ENCODE results near the gene PRSS57.
A peak's percentile ranks its signal among the peaks of the same experiment; 100 is the strongest.
"Not testable (repeated sequence)": the region's sequence is repeated elsewhere in the genome, so short reads cannot be mapped to it uniquely, and the experiment has no call there.

Gene PRSS57

DNA sequence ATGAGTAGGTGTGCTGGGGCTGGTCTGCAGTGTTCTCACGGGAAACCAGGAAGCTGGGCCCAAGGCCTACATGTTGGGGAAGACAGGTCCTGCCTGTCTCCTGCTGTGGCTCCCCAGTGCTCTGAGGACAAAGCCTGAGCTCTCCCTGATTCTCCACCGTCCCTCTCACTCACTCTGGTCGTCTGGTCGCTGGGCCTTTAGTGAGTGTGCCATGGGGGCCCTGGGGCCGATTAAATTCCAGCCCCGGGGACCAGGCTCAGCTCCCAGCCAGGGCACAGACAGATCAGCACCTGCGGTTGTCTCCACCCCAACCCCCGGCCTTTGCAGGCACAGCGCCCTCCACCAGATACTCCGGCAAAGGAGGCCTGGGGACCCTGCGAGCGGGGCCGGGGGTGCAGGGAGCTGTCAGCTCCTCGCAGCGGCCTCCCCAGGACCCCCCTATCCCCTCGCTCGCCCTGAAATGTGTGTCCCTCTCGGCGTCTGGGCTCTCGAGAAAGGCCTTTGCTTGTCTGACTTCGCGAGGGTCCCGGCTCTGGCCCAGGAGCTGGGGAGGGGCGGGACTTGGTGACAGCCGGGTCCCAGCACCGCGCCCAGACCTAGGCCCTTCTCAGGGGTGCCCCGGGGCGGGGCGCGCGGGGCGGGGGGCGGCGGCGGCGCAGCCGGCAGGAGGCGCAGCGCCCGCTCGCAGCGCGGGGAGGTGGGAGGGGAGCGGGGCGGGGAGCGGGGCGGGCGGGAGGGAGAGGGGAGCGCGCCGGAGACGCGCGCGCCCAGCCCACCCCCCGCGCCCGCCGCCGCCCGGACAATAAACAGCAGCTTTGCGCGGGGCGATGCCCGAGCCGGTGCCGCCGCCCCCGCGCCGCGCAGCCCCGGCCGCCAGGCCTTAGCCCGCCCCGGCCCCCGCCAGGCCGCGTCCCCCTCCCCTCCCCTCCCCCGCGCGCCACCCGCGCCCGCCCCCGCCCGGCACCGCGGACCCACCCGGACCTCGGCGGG is 13.2 kb upstream of the PRSS57 start, which contains the start of gene PALM:
Gene PALM (plus strand): TSS at position 782 of the 990 bp plus-strand sequence. CDS start 212 bp downstream, outside the sequence.
- CTCF ChIA-PET: interaction anchor here (1.2 kb wide), 1 partner anchor 9 kb away, joined by 4 read pairs; no protein-coding TSS in a partner anchor
- POLR2A ChIA-PET: no interaction called here
- DNase-seq (ENCODE audit: extremely low spot score): no peak
- TF ChIP-seq, protein P1, sequence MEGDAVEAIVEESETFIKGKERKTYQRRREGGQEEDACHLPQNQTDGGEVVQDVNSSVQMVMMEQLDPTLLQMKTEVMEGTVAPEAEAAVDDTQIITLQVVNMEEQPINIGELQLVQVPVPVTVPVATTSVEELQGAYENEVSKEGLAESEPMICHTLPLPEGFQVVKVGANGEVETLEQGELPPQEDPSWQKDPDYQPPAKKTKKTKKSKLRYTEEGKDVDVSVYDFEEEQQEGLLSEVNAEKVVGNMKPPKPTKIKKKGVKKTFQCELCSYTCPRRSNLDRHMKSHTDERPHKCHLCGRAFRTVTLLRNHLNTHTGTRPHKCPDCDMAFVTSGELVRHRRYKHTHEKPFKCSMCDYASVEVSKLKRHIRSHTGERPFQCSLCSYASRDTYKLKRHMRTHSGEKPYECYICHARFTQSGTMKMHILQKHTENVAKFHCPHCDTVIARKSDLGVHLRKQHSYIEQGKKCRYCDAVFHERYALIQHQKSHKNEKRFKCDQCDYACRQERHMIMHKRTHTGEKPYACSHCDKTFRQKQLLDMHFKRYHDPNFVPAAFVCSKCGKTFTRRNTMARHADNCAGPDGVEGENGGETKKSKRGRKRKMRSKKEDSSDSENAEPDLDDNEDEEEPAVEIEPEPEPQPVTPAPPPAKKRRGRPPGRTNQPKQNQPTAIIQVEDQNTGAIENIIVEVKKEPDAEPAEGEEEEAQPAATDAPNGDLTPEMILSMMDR (IDR thresholded peaks at IDR 0.05; ENCODE audit: control extremely low read depth, extremely low read depth, low read depth, missing control alignments): no peak

DNA sequence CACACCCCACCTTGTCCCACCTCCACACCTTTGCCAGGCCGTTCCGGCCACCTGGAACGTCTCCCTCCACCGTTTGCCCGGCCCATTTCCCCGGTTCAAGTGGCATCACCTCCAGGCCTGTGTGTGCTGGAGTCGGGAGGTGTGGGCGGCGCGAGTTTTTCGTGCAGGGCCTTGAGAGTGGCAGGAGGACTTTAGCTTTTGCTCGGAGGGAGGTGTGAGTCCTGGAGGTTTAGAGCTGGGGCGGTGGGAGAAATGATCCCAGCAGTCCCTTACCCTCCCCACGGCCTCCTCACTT is 9.1 kb upstream of the PRSS57 start:
- CTCF ChIA-PET: interaction anchor here (0.8 to 2.1 kb wide), 2 partner anchors 24 to 30 kb away, joined by 3 to 6 read pairs; no protein-coding TSS in a partner anchor
- TF ChIP-seq, protein P1 (IDR thresholded peaks at IDR 0.05; ENCODE audit: control extremely low read depth, extremely low read depth, low read depth, missing control alignments): no peak
- POLR2A ChIA-PET: no interaction called here
- no peak for DNase-seq (ENCODE audit: extremely low spot score)

DNA sequence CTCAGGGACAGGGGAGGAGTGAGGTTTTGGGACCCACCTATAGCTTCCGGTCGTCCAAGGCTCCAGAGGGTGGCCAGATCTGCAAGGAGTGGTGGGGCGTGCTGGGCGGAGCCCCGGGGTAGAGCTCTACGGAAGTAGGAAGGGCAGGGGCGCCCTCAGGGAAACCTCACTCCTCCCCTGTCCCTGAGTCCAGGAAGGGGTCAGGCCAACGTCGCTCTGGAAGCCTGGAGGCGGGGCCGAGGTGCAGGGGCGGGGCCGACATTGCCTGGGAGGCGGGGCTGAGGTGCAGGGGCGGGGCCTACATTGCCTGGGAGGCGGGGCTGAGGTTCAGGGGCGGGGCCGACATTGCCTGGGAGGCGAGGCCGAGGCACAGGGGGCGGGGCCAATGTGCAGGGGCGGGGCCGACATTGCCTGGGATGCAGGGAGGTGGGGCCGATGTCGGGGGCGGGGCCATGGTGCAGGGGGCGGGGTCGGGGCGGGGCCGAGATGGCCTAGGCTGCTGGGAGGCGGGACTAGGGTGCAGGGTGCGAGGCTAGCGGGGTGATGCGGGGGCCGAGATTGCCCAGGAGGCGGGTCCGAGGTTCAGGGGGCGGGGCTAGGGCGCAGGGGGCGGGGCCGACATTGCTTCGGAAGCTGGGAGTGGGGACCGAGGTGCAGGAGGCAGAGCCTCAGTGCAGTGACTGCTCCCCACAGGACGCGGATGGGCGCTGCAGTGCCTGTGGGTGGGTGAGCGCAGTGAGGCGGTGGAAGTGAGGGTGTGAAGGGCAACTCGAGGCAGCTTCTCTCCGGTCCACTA is 8.6 kb upstream of the PRSS57 start:
- ChIA-PET CTCF (interaction anchor here (0.8 to 2.1 kb wide), 3 partner anchors 24 to 97 kb away, joined by 3 to 6 read pairs (median 3); no protein-coding TSS in a partner anchor), POLR2A (no interaction called here)
- peak; percentile 73 for DNase-seq (ENCODE audit: extremely low spot score)
- TF ChIP-seq, protein P1 (IDR thresholded peaks at IDR 0.05; ENCODE audit: control extremely low read depth, extremely low read depth, low read depth, missing control alignments): no peak

DNA sequence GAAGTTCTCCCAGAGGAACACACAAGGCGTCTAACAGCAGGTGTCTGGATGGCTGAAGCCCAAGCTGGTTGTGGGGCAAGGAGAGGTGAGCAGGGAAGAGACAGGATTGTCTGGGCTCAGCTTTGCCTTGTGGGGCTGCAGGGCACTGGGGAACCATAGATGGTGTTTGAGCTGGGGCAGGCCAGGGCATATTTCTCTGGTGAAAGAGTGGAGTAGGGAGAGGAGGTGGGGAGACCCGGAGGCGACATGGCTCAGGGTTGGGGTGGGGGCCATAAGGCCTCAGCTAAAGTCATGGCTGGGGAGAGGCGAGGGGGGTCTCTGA is 8.0 kb upstream of the PRSS57 start:
- POLR2A ChIA-PET: interaction anchor here (0.6 kb wide), 1 partner anchor 127 kb away, joined by 4 read pairs; no protein-coding TSS in a partner anchor
- CTCF ChIA-PET: interaction anchor here (0.8 to 2.1 kb wide), 3 partner anchors 23 to 97 kb away, joined by 3 to 6 read pairs (median 3); no protein-coding TSS in a partner anchor
- no peak for DNase-seq (ENCODE audit: extremely low spot score)
- TF ChIP-seq, protein P1 (IDR thresholded peaks at IDR 0.05; ENCODE audit: control extremely low read depth, extremely low read depth, low read depth, missing control alignments): no peak

DNA sequence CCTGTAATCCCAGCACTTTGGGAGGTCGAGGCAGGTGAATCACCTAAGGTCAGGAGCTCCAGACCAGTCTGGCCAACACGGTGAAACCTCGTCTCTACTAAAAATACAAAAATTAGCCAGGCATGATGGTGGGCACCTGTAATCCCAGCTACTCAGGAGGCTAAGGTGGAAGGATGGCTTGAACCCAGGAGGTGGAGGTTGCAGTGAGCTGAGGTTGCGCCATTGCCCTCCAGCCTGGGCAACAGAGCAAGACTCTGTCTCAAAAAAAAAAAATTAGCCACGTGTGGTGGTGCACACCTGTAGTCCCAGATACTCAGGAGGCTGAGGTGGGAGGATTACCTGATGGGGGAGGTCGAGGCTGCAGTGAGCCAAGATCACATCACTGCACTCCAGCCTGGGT is 7.6 kb upstream of the PRSS57 start:
- ChIA-PET CTCF (interaction anchor here (1.5 to 2.1 kb wide), 2 partner anchors 31 to 96 kb away, joined by 3 to 6 read pairs; no protein-coding TSS in a partner anchor), POLR2A (interaction anchor here (0.6 kb wide), 1 partner anchor 127 kb away, joined by 4 read pairs; no protein-coding TSS in a partner anchor)
- DNase-seq (ENCODE audit: extremely low spot score): not testable (repeated sequence)

DNA sequence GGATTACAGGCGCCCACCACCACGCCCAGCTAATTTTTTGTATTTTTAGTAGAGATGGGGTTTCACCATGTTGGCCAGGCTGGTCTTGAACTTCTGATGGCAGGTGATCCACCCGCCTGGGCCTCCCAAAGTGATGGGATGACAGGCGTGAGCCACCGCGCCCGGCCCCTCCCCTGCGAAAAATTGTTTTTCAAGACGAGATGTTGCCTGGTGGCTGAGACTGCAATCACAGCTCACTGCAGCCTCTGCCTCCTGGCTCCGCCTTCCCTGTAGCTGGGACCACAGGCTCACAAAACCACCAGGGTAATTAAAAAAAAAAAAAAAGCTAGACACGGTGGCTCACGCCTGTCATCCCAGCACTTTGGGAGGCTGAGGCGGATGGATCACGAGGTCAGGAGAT is 4.6 kb upstream of the PRSS57 start:
- not testable (repeated sequence) for DNase-seq (ENCODE audit: extremely low spot score)
- ChIA-PET CTCF (interaction anchor here (1.2 kb wide), 1 partner anchor 8 kb away, joined by 4 read pairs; no protein-coding TSS in a partner anchor), POLR2A (interaction anchor here (0.6 kb wide), 2 partner anchors 121 to 148 kb away, joined by 3 read pairs; no protein-coding TSS in a partner anchor)

DNA sequence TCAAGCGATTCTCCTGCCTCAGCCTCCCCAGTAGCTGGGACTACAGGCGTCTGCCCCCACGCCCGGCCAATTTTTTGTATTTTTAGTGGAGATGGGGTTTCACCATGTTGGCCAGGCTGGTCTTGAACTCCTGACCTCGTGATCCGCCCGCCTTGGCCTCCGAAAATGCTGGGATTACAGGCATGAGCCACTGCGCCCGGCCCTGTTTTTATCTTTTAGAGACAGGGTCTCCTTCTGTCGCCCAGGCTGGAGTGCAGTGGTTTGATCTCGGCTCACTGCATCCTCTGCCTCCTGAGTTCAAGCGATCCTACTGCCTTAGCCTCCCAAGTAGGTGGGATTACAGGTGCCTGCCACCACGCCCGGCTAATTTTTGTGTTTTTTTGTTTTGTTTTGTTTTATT is 3.3 kb upstream of the PRSS57 start:
- POLR2A ChIA-PET; CTCF ChIA-PET; DNase-seq (ENCODE audit: extremely low spot score): not testable (repeated sequence)
